Gastroesophageal sphincter (tissue), 3 donors: Measurements from ENCODE around the gene EIF5B.

Experiments used
- CTCF ChIP-seq, 4 experiments: fragments of 200-600 bp in 2 of 4; fragments of 450-650 bp in 2 of 4; sonication (generic) in 1 of 4; IDR thresholded peaks; one replicate each; pipeline ENCODE4 v1.5.1; 2017 to 2019; ENCODE audit warnings: antibody characterized with exemption in 4 of 4, mild to moderate bottlenecking in 2 of 4, moderate library complexity in 2 of 4
- EP300 ChIP-seq: sonication (generic); formaldehyde crosslinking; IDR thresholded peaks from one replicate; pipeline ENCODE4 v1.6.1; 2017; ENCODE audit warnings: antibody characterized with exemption, mild to moderate bottlenecking
- POLR2A ChIP-seq, 2 donors: fragments of 450-650 bp; IDR thresholded peaks; one replicate each; pipeline ENCODE4 v1.6.1; 2017; ENCODE audit warnings: antibody characterized with exemption in 2 of 2, mild to moderate bottlenecking in 2 of 2, moderate library complexity in 1 of 2
- POLR2AphosphoS5 ChIP-seq: sonication (generic); formaldehyde crosslinking; IDR thresholded peaks from one replicate; pipeline ENCODE4 v1.6.1; 2017; ENCODE audit warnings: antibody characterized with exemption

- TF ChIP-seq CTCF (IDR thresholded peaks at IDR 0.05), result no peak
- no peak for TF ChIP-seq POLR2A (IDR thresholded peaks at IDR 0.05)
- TF ChIP-seq POLR2AphosphoS5, result no peak
- TF ChIP-seq EP300, result no peak
Observed at GRCh38 chr2:99404797-99405669, 67.8 kb downstream of the EIF5B start.
